HFFc6 (cell line): ENCODE results near the gene HAUS6. TPM values are rescaled to one million over a fixed set of nuclear protein-coding genes. Genes with fewer than 3 reads are reported as not detected.
"Not testable (repeated sequence)": the region's sequence is repeated elsewhere in the genome, so short reads cannot be mapped to it uniquely, and the experiment has no call there.

ENCODE experiments used
- DNase-seq: peaks from one replicate; pipeline ENCODE4 v3.0.0-alpha.2; 2018
- H3K27ac Mint-ChIP-seq: 2 replicates; pipeline ENCODE4 v1.8.0; 2020; ENCODE audit warnings: mild to moderate bottlenecking, mixed read lengths
- H3K27me3 Mint-ChIP-seq: 2 replicates; pipeline ENCODE4 v1.8.0; 2021; ENCODE audit warnings: mild to moderate bottlenecking, moderate library complexity, mixed read lengths; ENCODE audit not compliant: insufficient read depth
- H3K36me3 Mint-ChIP-seq: 2 replicates; pipeline ENCODE4 v1.8.0; 2021; ENCODE audit warnings: low read depth, mixed read lengths
- H3K4me1 Mint-ChIP-seq: 2 replicates; pipeline ENCODE4 v1.8.0; 2020; ENCODE audit warnings: low read depth, mixed read lengths
- H3K4me3 Mint-ChIP-seq: 2 replicates; pipeline ENCODE4 v1.8.0; 2020; ENCODE audit warnings: mild to moderate bottlenecking, moderate library complexity, mixed read lengths
- H3K9me3 Mint-ChIP-seq: 2 replicates; pipeline ENCODE4 v1.8.0; 2020; ENCODE audit warnings: mild to moderate bottlenecking, mixed read lengths
- long read RNA-seq: library from polyadenylated mRNA; unstranded; transcript quantifications from one replicate; pipeline ENCODE4 v2.0.0, GENCODE V29; 2019
- total RNA-seq, 6 experiments: library from RNA; stranded (reverse); fragmentation: NEBNext Ultra II Directional; extraction: Animal tissue kit (Norgen Biotek cat#: 25700); gene quantifications; 2 replicates in 1 of 6; 3 replicates in 5 of 6; pipeline ENCODE4 v1.2.3, GENCODE V29; 2021
- TF ChIP-seq, protein P1 (sequence below): fragments of 200-600 bp; sonication (generic); IDR thresholded peaks from 2 replicates; pipeline ENCODE4 v1.5.0; 2021; ENCODE audit warnings: antibody characterized with exemption, mild to moderate bottlenecking

The HAUS6 gene
- total RNA-seq: 10 to 100 TPM in 5 of 6 experiments, 1 to 10 TPM in 1; 9.2 to 15.4 (median 14.0) TPM
- long read RNA-seq, partial matches to known transcripts: 15 of 21 reads
- long read RNA-seq, other reads (novel, unspliced or antisense): 6 of 21 reads

DNA sequence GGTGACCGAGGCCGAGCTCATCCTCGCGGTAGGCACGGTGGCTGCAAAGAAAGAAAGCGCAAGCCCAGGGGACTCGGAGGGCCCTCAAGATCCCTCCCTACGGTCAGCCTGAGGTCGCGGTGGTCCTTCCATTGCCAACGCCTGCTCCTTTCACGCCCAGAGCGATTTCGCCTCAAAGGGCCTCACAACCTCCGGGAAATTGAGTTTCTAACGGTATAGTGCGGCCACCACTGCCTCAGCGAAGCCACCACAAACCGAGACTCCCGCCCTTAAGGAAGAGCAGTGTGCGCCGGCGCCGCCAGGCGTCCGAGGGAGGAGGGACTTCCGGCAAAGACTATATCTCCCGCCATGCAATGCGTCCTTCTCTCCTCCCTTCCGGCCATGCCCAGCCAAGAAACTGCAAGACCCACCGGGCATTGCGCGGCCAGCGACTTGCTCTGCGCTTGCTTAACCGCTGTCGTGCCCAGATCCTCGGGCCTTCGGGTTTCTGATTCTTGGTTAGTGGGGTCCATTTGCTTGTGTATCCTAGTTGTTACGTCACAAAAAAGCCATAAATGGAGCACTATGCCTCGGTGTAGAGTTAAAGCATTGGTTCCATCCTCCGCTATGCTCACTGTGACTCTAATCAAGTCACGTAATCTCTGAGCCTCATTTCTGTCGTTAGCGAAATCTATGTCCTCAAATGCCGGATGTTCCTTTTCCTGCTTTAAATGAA, at the start of gene HAUS6:
Gene HAUS6, minus strand, starts transcription at position 274 of the 715 bp plus-strand sequence. Its CDS starts 253 bp downstream, at position 21.
- DNase-seq: peak; percentile 95
- Mint-ChIP-seq H3K27ac (peak within 1 kb of the TSS; percentile 85), H3K4me3 (peak within 1 kb of the TSS; percentile 98), H3K27me3 (no peaks in the 10 kb centered on the region; the same call in none of the 2 replicates), H3K9me3 (no peaks in the 10 kb centered on the region), H3K36me3 (peaks cover 9% of the 10 kb centered on the region), H3K4me1 (peaks cover 26% of the 10 kb centered on the region)
- TF ChIP-seq, protein P1, sequence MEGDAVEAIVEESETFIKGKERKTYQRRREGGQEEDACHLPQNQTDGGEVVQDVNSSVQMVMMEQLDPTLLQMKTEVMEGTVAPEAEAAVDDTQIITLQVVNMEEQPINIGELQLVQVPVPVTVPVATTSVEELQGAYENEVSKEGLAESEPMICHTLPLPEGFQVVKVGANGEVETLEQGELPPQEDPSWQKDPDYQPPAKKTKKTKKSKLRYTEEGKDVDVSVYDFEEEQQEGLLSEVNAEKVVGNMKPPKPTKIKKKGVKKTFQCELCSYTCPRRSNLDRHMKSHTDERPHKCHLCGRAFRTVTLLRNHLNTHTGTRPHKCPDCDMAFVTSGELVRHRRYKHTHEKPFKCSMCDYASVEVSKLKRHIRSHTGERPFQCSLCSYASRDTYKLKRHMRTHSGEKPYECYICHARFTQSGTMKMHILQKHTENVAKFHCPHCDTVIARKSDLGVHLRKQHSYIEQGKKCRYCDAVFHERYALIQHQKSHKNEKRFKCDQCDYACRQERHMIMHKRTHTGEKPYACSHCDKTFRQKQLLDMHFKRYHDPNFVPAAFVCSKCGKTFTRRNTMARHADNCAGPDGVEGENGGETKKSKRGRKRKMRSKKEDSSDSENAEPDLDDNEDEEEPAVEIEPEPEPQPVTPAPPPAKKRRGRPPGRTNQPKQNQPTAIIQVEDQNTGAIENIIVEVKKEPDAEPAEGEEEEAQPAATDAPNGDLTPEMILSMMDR: peak; percentile 75

GRCh38 chr9:19152160-19152498, 49.4 kb upstream of the HAUS6 start:
- H3K4me1 Mint-ChIP-seq: peaks cover 32% of the 10 kb centered on the region
- not testable (repeated sequence) for H3K27me3 Mint-ChIP-seq, DNase-seq, H3K4me3 Mint-ChIP-seq, H3K36me3 Mint-ChIP-seq, H3K27ac Mint-ChIP-seq, H3K9me3 Mint-ChIP-seq

- Mint-ChIP-seq H3K36me3 (no peaks in the 10 kb centered on the region), H3K9me3 (no peaks in the 10 kb centered on the region), H3K27me3 (peaks cover 2% of the 10 kb centered on the region; the same call in 1 of the 2 replicates), H3K4me3 (no peak overlapping the region), H3K27ac (no peak overlapping the region), H3K4me1 (peaks cover 27% of the 10 kb centered on the region)
- TF ChIP-seq, protein P1: no peak
- DNase-seq: no peak
Measured at GRCh38 chr9:19151425-19152159, 48.9 kb upstream of the HAUS6 start.

DNA sequence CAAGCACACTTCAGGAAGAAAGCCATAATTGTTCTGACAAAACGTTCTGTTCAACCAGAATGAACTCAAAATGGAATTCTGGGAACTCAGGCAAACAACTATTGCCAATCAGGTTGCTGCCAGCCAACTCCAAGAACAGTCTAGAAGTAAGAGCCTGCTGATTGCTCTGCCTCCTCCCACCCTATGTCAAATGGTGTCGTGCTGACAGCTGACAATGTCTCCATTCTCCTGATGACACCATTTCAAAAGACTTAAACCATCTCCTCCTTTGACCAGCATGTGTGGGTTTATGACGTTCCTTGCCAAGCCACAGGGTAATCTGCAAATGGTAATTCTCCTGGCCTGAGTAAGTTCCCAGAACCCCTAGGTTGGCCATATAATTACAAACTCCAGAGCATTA, 46.5 kb upstream of the HAUS6 start:
- Mint-ChIP-seq H3K36me3 (no peaks in the 10 kb centered on the region), H3K27me3 (peaks cover 2% of the 10 kb centered on the region; the same call in 1 of the 2 replicates), H3K27ac (no peak overlapping the region), H3K9me3 (no peaks in the 10 kb centered on the region), H3K4me3 (no peak overlapping the region), H3K4me1 (peaks cover 17% of the 10 kb centered on the region)
- TF ChIP-seq, protein P1: no peak
- no peak for DNase-seq

DNA sequence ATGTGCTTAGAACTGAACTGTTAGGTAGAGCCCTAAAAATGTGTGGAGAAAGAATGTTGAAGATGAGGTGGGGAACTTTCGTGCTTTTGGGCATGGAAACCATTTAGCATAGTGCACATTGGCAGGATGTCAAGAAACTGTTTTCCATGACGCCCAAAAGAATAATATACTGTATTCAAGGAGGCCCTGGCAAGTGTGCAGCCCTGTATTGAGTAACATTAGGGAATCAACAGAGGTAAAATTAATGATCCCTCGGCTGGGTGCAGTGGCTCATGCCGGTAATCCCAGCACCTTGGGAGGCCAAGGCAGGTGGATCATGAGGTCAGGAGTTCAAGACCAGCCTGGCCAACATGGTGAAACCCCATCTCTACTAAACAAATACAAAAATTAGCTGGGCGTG, 45.5 kb upstream of the HAUS6 start:
- Mint-ChIP-seq H3K4me3 (no peak overlapping the region), H3K9me3 (no peaks in the 10 kb centered on the region), H3K4me1 (peaks cover 10% of the 10 kb centered on the region), H3K27me3 (no peaks in the 10 kb centered on the region; the same call in 1 of the 2 replicates), H3K36me3 (no peaks in the 10 kb centered on the region), H3K27ac (no peak overlapping the region)
- TF ChIP-seq, protein P1: no peak
- DNase-seq: no peak
